NCI-H1930 (cell line): Measurements from ENCODE around the gene TFF1.

Source experiments
- DNase-seq, 2 experiments: peaks; one replicate each; lab custom pipeline; 2025; lab: John Stamatoyannopoulos, UW

The TFF1 gene

GRCh38 chr21:42317826-42318746 is 48.2 kb downstream of the TFF1 start:
- no peak for DNase-seq

- DNase-seq = peak in 1 of 2 experiments; percentile 24
Measured at GRCh38 chr21:42317341-42317741, 49.0 kb downstream of the TFF1 start.

GRCh38 chr21:42316891-42317290 is 49.4 kb downstream of the TFF1 start:
- DNase-seq = no peak

- DNase-seq = peak; percentile 59 to 83
Measured at GRCh38 chr21:42315296-42315891, 50.9 kb downstream of the TFF1 start, which contains the start of gene TFF3. Gene TFF3, minus strand, starts transcription at chr21:42315409. Its CDS starts 35 bp downstream, at chr21:42315374.

GRCh38 chr21:42314616-42315295 is 51.6 kb downstream of the TFF1 start:
- DNase-seq = no peak

- no peak for DNase-seq
Measured at GRCh38 chr21:42313501-42313969, 52.8 kb downstream of the TFF1 start.

GRCh38 chr21:42312626-42313104 is 53.7 kb downstream of the TFF1 start:
- no peak for DNase-seq
